Astrocyte of the spinal cord (primary cell): Measurements from ENCODE around the gene RAB31.
A peak's percentile ranks its signal among the peaks of the same experiment; 100 is the strongest.

Source experiments
- DNase-seq: peaks from one replicate; pipeline ENCODE4 v3.0.0; 2011; ENCODE audit warnings: low read depth, low spot score
- H3K4me3 ChIP-seq: 2 replicates; pipeline ENCODE4 v1.5.1; 2011; ENCODE audit warnings: low read depth, mild to moderate bottlenecking, low read length, moderate library complexity
- CTCF ChIP-seq: IDR thresholded peaks from 2 replicates; pipeline ENCODE4 v1.5.1; 2012; ENCODE audit warnings: low read depth, mild to moderate bottlenecking, low read length, inconsistent platforms
- in situ Hi-C: cut with HindIII; loops from 2 replicates; pipeline ENCODE4 v1.10.0; 2017; ENCODE audit warnings: low sequenced_read_pairs

The RAB31 gene

DNA sequence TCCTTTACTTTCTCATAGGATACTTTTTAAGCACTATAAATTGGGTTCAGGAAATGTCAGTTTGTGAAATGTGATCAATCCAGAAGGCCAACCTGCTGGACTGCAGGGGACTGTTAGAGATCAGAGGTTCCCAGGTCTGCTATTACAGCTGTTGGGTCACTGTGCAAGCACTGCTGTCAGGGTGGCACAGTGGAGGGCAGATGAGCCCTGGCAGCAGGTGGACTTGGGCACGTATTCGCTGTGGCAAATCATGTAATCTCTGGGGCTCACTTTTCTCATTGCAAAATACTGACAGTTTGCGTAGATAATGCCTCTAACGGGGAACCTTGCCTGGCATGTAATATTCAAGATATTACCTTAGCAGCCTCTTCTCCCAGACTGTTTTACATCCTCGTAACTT is 18.1 kb downstream of the RAB31 start:
- DNase-seq: no peak
- TF ChIP-seq CTCF: no peak
- in situ Hi-C loops: no loop called here
- no peak overlapping the region for H3K4me3 ChIP-seq

DNA sequence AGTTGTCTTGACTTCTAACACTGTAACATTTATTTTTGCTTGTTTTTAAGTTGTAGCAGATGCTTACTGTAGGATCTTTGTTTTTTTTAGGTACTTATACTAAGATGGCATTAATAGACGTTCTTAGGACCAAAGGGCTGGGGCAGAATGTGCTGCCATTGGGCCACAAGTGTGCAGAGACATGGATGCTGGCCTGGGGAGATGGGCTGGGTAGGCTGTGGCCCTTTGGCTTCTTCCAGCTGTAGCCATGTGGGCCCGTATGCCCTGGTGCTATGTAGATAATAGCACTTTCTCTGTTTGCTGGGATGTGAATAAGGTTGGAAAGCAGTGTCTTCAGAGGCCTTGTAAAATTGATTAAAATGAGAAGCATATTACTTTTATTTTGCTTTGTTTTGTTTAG is 18.8 kb downstream of the RAB31 start:
- no peak for DNase-seq
- in situ Hi-C loops: no loop called here
- no peak overlapping the region for H3K4me3 ChIP-seq
- TF ChIP-seq CTCF: no peak

GRCh38 chr18:9730786-9731185 is 22.7 kb downstream of the RAB31 start:
- TF ChIP-seq CTCF: no peak
- H3K4me3 ChIP-seq: no peak overlapping the region
- in situ Hi-C loops: no loop called here
- DNase-seq: no peak

DNA sequence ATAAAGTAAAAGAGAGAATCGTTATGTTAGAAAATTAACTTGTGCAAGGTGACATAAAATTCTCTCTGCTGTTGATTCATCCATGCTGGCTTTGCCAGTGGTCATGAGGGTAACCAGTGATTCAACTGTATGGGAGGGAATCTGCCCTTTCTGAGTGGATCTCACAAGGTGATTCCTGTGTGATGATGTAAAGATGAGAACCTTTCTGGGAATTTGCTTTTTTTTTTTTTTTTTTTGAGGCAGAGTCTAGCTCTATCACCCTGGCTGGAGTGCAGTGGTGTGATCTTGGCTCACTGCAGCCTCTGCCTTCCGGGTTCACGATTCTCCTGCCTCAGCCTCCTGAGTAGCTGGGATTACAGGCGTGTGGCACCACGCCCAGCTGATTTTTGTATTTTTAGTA is 23.3 kb downstream of the RAB31 start:
- DNase-seq: peak; percentile 71
- H3K4me3 ChIP-seq: no peak overlapping the region
- in situ Hi-C loops: no loop called here
- no peak for TF ChIP-seq CTCF

- DNase-seq: no peak
- H3K4me3 ChIP-seq: no peak overlapping the region
These were observed 23.9 kb downstream of the RAB31 start for GRCh38 chr18:9732031-9732430.

DNA sequence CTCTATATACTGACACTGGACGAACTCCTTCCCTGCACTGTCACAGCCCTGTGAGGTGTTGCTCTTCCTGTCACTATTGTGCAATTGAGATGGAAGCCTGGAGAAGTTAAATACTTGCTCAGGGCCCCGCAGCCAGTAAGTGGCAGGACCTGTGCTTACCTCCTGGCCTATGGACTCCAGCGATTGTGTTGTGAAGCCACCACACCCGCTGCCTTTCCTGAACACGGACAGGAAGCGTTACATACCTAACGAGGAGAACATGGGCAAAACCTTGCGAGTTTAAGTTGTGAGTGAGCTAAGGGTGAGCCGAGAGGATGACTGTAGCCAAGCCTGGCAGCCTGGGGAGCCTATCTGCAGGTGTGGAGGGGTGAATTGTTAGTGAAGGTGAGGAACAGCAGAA is 26.1 kb downstream of the RAB31 start:
- no peak overlapping the region for H3K4me3 ChIP-seq
- TF ChIP-seq CTCF: no peak
- in situ Hi-C loops: no loop called here
- no peak for DNase-seq

More at GRCh38 chr18:9732031-9732430, 23.9 kb downstream of the RAB31 start:
- in situ Hi-C loops: no loop called here
- TF ChIP-seq CTCF: no peak

GRCh38 chr18:9735238-9735637 is 27.1 kb downstream of the RAB31 start:
- DNase-seq: no peak
- in situ Hi-C loops: no loop called here
- no peak for TF ChIP-seq CTCF
- H3K4me3 ChIP-seq: no peak overlapping the region
